Transverse colon (tissue), 4 donors: ENCODE data around the gene CNTN1.

Experiments used
- CTCF ChIP-seq, 5 experiments: fragments of 200-600 bp in 3 of 5; fragments of 450-650 bp in 2 of 5; sonication (generic) in 3 of 5; IDR thresholded peaks; 1 replicate in 2 of 5; 2 replicates in 3 of 5; pipeline ENCODE4 v1.5.1; 2016 to 2017; ENCODE audit warnings: antibody characterized with exemption in 5 of 5, inconsistent platforms in 3 of 5, mild to moderate bottlenecking in 2 of 5, moderate library complexity in 1 of 5
- EP300 ChIP-seq: sonication (generic); formaldehyde crosslinking; IDR thresholded peaks from one replicate; pipeline ENCODE4 v1.6.1; 2017; ENCODE audit warnings: antibody characterized with exemption, low read depth
- POLR2A ChIP-seq: fragments of 450-650 bp; IDR thresholded peaks from one replicate; pipeline ENCODE4 v1.6.1; 2016; ENCODE audit warnings: antibody characterized with exemption, mild to moderate bottlenecking, moderate library complexity
- POLR2AphosphoS5 ChIP-seq, 3 donors: sonication (generic); formaldehyde crosslinking; IDR thresholded peaks; one replicate each; pipeline ENCODE4 v1.6.1; 2016; ENCODE audit warnings: antibody characterized with exemption in 3 of 3

- no peak for TF ChIP-seq CTCF (IDR thresholded peaks at IDR 0.05)
- no peak for TF ChIP-seq POLR2AphosphoS5 (IDR thresholded peaks at IDR 0.05)
- TF ChIP-seq POLR2A, result no peak
- TF ChIP-seq EP300, result no peak
Observed at GRCh38 chr12:40775661-40776060, 83.4 kb downstream of the CNTN1 start.
